A549 (cell line): ENCODE measurements around the gene ARL5C. TPM values are rescaled to one million over a fixed set of nuclear protein-coding genes. Genes with fewer than 3 reads are reported as not detected.

Experiments
- ATAC-seq, 2 experiments: fragments of 200-7000 bp in 1 of 2; fragments of >200 bp in 1 of 2; cut with Nextera tagmentation in 1 of 2; cut with Tn5 transposase in 1 of 2; 3 replicates each; pipeline versions ENCODE4 v1.8.0 to v1.9.1; 2018 to 2020; ENCODE audit warnings: mild to moderate bottlenecking in 1 of 2, moderate library complexity in 1 of 2
- CTCF ChIA-PET: fragments of 300-600 bp; sonication (Branson Sonifier 250); formaldehyde crosslinking; extraction: SDS; loops from one replicate; lab custom pipeline; 2021; ENCODE audit warnings: antibody characterized with exemption, inconsistent platforms; lab: Yijun Ruan, JAX
- POLR2A ChIA-PET: fragments of 350-600 bp; formaldehyde crosslinking; extraction: SDS; loops from one replicate; lab custom pipeline; 2021; ENCODE audit warnings: antibody characterized with exemption, inconsistent platforms; lab: Yijun Ruan, JAX
- DNase-seq, 2 experiments: peaks; one replicate each; pipeline versions ENCODE4 v3.0.0 to v3.0.0-alpha.2; 2011 to 2016; ENCODE audit warnings: low read depth in 1 of 2, low spot score in 1 of 2
- FAIRE-seq: peaks from 2 replicates; lab custom pipeline; 2011; peaks lifted over from hg19 to GRCh38; lab: Jason Lieb, UNC
- H3K27ac ChIP-seq, 2 experiments: fragments of >200 bp; sonication (Bioruptor Twin); formaldehyde crosslinking; 3 replicates each; pipeline ENCODE4 v1.5.1; 2016 to 2017
- H3K4me1 ChIP-seq: fragments of >200 bp; sonication (Bioruptor Twin); formaldehyde crosslinking; 3 replicates; pipeline ENCODE4 v1.6.1; 2016
- H3K4me2 ChIP-seq: fragments of >200 bp; sonication (Bioruptor Twin); formaldehyde crosslinking; 3 replicates; pipeline ENCODE4 v1.6.1; 2016
- H3K4me3 ChIP-seq: fragments of >200 bp; sonication (Bioruptor Twin); formaldehyde crosslinking; 3 replicates; pipeline ENCODE4 v1.5.1; 2016
- H3K9me3 ChIP-seq: fragments of >200 bp; sonication (Bioruptor Twin); formaldehyde crosslinking; 3 replicates; pipeline ENCODE4 v1.6.1; 2016
- CBX8 ChIP-seq: fragments of 200-600 bp; sonication (generic); IDR thresholded peaks from 2 replicates; pipeline ENCODE4 v1.6.1; 2016
- CEBPB ChIP-seq, 2 experiments: fragments of >200 bp in 1 of 2; sonication (Bioruptor Twin) in 1 of 2; formaldehyde crosslinking in 1 of 2; IDR thresholded peaks; 2 replicates each; pipeline ENCODE4 v1.6.1; 2012 to 2016
- E2F6 ChIP-seq: IDR thresholded peaks from 2 replicates; pipeline ENCODE4 v1.6.1; 2012; ENCODE audit warnings: low read depth, borderline replicate concordance
- EHMT2 ChIP-seq: fragments of 200-600 bp; sonication (generic); IDR thresholded peaks from 2 replicates; pipeline ENCODE4 v1.6.1; 2016; ENCODE audit warnings: antibody characterized with exemption, low read depth, mild to moderate bottlenecking, moderate library complexity
- EP300 ChIP-seq, 2 experiments: fragments of >200 bp; sonication (Bioruptor Twin); formaldehyde crosslinking; IDR thresholded peaks; 2 replicates in 1 of 2; 3 replicates in 1 of 2; pipeline ENCODE4 v1.6.1; 2016 to 2017
- FOSB ChIP-seq: fragments of 250-450 bp; sonication (Bioruptor Pico); IDR thresholded peaks from 2 replicates; pipeline ENCODE4 v1.5.0; 2020; ENCODE audit warnings: mild to moderate bottlenecking, moderate library complexity
- FOSL2 ChIP-seq, 2 experiments: fragments of 450-650 bp in 1 of 2; fragments of >200 bp in 1 of 2; sonication (Bioruptor Twin) in 1 of 2; formaldehyde crosslinking; IDR thresholded peaks; 2 replicates each; pipeline versions ENCODE4 v1.5.0 to v1.6.1; 2016 to 2020; ENCODE audit warnings: mild to moderate bottlenecking in 1 of 2, moderate library complexity in 1 of 2
- FOXS1 ChIP-seq: fragments of 250-450 bp; sonication (Bioruptor Pico); IDR thresholded peaks from 2 replicates; pipeline ENCODE4 v1.5.0; 2020; ENCODE audit warnings: mild to moderate bottlenecking, moderate library complexity
- HES2 ChIP-seq: fragments of >200 bp; sonication (Bioruptor Twin); formaldehyde crosslinking; IDR thresholded peaks from 2 replicates; pipeline ENCODE4 v1.6.1; 2016
- JUNB ChIP-seq: fragments of >200 bp; sonication (Bioruptor Twin); formaldehyde crosslinking; IDR thresholded peaks from 2 replicates; pipeline ENCODE4 v1.6.1; 2016
- RAD21 ChIP-seq, 2 experiments: fragments of >200 bp in 1 of 2; sonication (Bioruptor Twin) in 1 of 2; formaldehyde crosslinking in 1 of 2; IDR thresholded peaks in 1 of 2; conservative IDR thresholded peaks in 1 of 2; 2 replicates in 1 of 2; 3 replicates in 1 of 2; pipeline ENCODE4 v1.6.1; 2012 to 2018; ENCODE audit warnings: inconsistent platforms in 1 of 2
- RARB ChIP-seq: fragments of 250-450 bp; sonication (Bioruptor Pico); IDR thresholded peaks from 2 replicates; pipeline ENCODE4 v1.8.0; 2021; ENCODE audit warnings: mild to moderate bottlenecking, moderate library complexity
- RFX5 ChIP-seq: fragments of 450-650 bp; IDR thresholded peaks from 2 replicates; pipeline ENCODE4 v1.7.1; 2014; ENCODE audit warnings: antibody characterized with exemption, mild to moderate bottlenecking, moderate library complexity
- RNF2 ChIP-seq: fragments of 200-600 bp; sonication (generic); IDR thresholded peaks from 2 replicates; pipeline ENCODE4 v1.6.1; 2016; ENCODE audit warnings: low read depth, mild to moderate bottlenecking, antibody characterized with exemption, moderate library complexity, borderline replicate concordance
- SMC3 ChIP-seq: fragments of >200 bp; sonication (Bioruptor Twin); formaldehyde crosslinking; IDR thresholded peaks from 3 replicates; pipeline ENCODE4 v1.6.1; 2018; ENCODE audit warnings: inconsistent platforms
- TFCP2L1 ChIP-seq: fragments of 250-450 bp; sonication (Bioruptor Pico); IDR thresholded peaks from 2 replicates; pipeline ENCODE4 v1.5.0; 2021; ENCODE audit warnings: mild to moderate bottlenecking
- WGBS: methylation state at CpG from one replicate; pipeline ENCODE4 v1.1.6; 2017; ENCODE audit errors: missing lambda C conversion rate; 5-methylcytosine and 5-hydroxymethylcytosine counted together
- polyA plus RNA-seq, 4 experiments: library from polyadenylated mRNA; depleted of rRNA in 3 of 4; stranded (reverse); fragments of >200 nt; fragmentation: RNase III in 1 of 4; extraction: RNeasy Plus Mini Kit Qiagen cat#74134 plus additional on column Dnase treatment in 1 of 4; gene quantifications; 2 replicates in 3 of 4; 3 replicates in 1 of 4; pipeline ENCODE4 v1.2.3, GENCODE V29; 2011 to 2017
- TF ChIP-seq, protein P1 (sequence below): fragments of >200 bp; sonication (Bioruptor Twin); formaldehyde crosslinking; IDR thresholded peaks from 3 replicates; pipeline ENCODE4 v1.5.1; 2016
- TF ChIP-seq, protein P2 (sequence below): fragments of 250-450 bp; sonication (Bioruptor Pico); IDR thresholded peaks from 2 replicates; pipeline ENCODE4 v1.5.0; 2020; ENCODE audit warnings: low read depth, mild to moderate bottlenecking, moderate library complexity

The ARL5C gene
- polyA plus RNA-seq, 2 of the 4 experiments (the other 2 are of a cell fraction) = not detected

GRCh38 chr17:39174920-39175694 lies 9.1 kb upstream of the ARL5C start:
- CTCF ChIA-PET = interaction anchor here (0.5 to 30.5 kb wide), 57 partner anchors 11 to 477 kb away, joined by 3 to 612 read pairs (median 4); partner anchors contain the start of genes ARL5C, CACNB1, FBXO47 and LASP1
- H3K27ac ChIP-seq = no peak overlapping the region
- DNase-seq = peak; percentile 79 to 90
- H3K9me3 ChIP-seq = no peaks in the 10 kb centered on the region
- FAIRE-seq = no peak
- H3K4me1 ChIP-seq = peaks cover 12% of the 10 kb centered on the region
- WGBS = 65% methylated on average over 35 of the region's 35 CpGs
- TF ChIP-seq RARB (CRISPR knock-in tag) (no peak), SMC3 (peak; percentile 41), RAD21 (conservative IDR thresholded peaks at IDR 0.05 in 1 of 2, IDR thresholded peaks at IDR 0.05 in 1 of 2) (peak; percentile 58 to 71), CEBPB (IDR thresholded peaks at IDR 0.05) (no peak)
- TF ChIP-seq, protein P1, sequence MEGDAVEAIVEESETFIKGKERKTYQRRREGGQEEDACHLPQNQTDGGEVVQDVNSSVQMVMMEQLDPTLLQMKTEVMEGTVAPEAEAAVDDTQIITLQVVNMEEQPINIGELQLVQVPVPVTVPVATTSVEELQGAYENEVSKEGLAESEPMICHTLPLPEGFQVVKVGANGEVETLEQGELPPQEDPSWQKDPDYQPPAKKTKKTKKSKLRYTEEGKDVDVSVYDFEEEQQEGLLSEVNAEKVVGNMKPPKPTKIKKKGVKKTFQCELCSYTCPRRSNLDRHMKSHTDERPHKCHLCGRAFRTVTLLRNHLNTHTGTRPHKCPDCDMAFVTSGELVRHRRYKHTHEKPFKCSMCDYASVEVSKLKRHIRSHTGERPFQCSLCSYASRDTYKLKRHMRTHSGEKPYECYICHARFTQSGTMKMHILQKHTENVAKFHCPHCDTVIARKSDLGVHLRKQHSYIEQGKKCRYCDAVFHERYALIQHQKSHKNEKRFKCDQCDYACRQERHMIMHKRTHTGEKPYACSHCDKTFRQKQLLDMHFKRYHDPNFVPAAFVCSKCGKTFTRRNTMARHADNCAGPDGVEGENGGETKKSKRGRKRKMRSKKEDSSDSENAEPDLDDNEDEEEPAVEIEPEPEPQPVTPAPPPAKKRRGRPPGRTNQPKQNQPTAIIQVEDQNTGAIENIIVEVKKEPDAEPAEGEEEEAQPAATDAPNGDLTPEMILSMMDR = peak; percentile 90
- POLR2A ChIA-PET = interaction anchor here (0.8 to 1.1 kb wide), 2 partner anchors 10 to 25 kb away, joined by 3 to 5 read pairs; partner anchors contain the start of gene RPL19
- no peak overlapping the region for H3K4me2 ChIP-seq
- no peak overlapping the region for H3K4me3 ChIP-seq
- ATAC-seq = peak; percentile 64 to 86; a peak in 5 of 6 replicates

DNA sequence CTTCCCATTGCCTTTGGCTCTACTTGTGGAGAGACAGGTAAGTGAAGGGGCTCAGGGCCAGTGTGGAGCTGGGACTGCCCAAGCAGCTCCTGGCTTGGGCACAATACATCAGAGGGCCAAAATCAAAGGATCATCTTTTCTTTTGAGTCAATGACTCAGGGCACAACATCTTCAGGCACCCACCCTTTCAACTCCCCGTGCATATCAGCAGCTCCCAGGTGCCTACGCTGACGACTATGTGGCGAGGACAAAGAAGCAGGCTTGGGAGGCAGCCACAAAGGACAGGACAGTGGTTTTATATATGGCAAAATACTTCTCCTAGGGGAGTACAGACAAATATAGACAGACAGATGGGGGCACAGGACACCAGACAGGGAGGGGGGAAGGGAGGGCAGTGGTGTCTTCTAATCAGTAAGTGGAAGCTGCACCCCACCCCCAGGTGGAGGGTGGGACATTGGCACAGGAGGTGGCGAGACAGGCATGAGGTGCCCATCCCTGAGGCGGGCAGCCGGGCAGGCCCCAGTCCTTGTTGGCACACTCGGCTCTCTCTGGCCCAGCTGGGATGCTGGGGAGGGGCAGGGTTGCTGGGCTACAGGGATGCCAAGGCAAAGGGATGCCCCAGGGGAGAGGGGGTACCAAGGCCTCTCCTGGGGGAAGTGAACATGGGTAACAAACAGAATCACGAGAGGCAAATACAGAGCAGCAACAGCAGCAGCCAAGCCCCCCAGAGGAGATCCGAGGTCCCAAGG lies 7.7 kb upstream of the ARL5C start:
- Histone ChIP-seq H3K9me3 (no peaks in the 10 kb centered on the region), H3K4me1 (peaks cover 9% of the 10 kb centered on the region), H3K4me2 (no peak overlapping the region), H3K4me3 (no peak overlapping the region), H3K27ac (no peak overlapping the region)
- ATAC-seq (no peak), DNase-seq (no peak), FAIRE-seq (no peak)
- ChIA-PET CTCF (interaction anchor here (0.7 to 30.5 kb wide), 28 partner anchors 12 to 496 kb away, joined by 3 to 612 read pairs (median 6); partner anchors contain the start of genes ARL5C, CACNB1, LASP1NB and PLXDC1), POLR2A (interaction anchor here (0.5 to 1.0 kb wide), 2 partner anchors 26 to 28 kb away, joined by 4 read pairs; partner anchors contain the start of gene RPL19)
- WGBS = 79% methylated on average over 10 of the region's 10 CpGs
- TF ChIP-seq TFCP2L1 (CRISPR knock-in tag) = no peak
- TF ChIP-seq EP300 (IDR thresholded peaks at IDR 0.05) = no peak
- TF ChIP-seq FOXS1 (CRISPR knock-in tag) = no peak
- TF ChIP-seq JUNB = no peak
- no peak for TF ChIP-seq CBX8
- no peak for TF ChIP-seq FOSB (CRISPR knock-in tag)
- no peak for TF ChIP-seq HES2
- no peak for TF ChIP-seq E2F6
- no peak for TF ChIP-seq RAD21 (conservative IDR thresholded peaks at IDR 0.05 in 1 of 2, IDR thresholded peaks at IDR 0.05 in 1 of 2)
- TF ChIP-seq RFX5 = no peak
- TF ChIP-seq EHMT2 = no peak
- TF ChIP-seq, protein P2, sequence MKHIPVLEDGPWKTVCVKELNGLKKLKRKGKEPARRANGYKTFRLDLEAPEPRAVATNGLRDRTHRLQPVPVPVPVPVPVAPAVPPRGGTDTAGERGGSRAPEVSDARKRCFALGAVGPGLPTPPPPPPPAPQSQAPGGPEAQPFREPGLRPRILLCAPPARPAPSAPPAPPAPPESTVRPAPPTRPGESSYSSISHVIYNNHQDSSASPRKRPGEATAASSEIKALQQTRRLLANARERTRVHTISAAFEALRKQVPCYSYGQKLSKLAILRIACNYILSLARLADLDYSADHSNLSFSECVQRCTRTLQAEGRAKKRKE = no peak
- no peak for TF ChIP-seq FOSL2 (IDR thresholded peaks at IDR 0.05)
- no peak for TF ChIP-seq FOSL2 (CRISPR knock-in tag; IDR thresholded peaks at IDR 0.05)
- TF ChIP-seq RNF2 = no peak
